T-helper 17 cell (primary cell): ENCODE data around the gene MYOZ2. TPM values are rescaled to one million over a fixed set of nuclear protein-coding genes. Genes with fewer than 3 reads are reported as not detected.

Experiments
- total RNA-seq, 4 donors: library from RNA in 2 of 4; stranded (reverse) in 2 of 4; gene quantifications; one replicate each; pipeline ENCODE4 v1.2.3 and lab custom pipeline; 2022 to 2026

MYOZ2 gene
- total RNA-seq, 2 donors from 2014 or later: not detected

Other genes with a start within 250 kb of the MYOZ2 start
- under 1 TPM; 0.37 to 0.72 TPM for gene SYNPO2, start 247.0 kb upstream of the MYOZ2 start, total RNA-seq
- 10 to 100 TPM; 22.4 to 22.9 TPM for gene USP53, start 76.9 kb downstream of the MYOZ2 start, total RNA-seq
- gene FABP2, start 186.3 kb downstream of the MYOZ2 start, total RNA-seq: not detected